HFF-Myc (cell line): Measurements from ENCODE around the gene SLC25A1.

Experiments
- DNase-seq: peaks from one replicate; pipeline ENCODE4 v3.0.0-alpha.2; 2011; ENCODE audit warnings: low read depth; ENCODE audit errors: extremely low read depth
- H3K4me3 ChIP-seq: replicated peaks from 2 replicates; pipeline ENCODE4 v1.5.1; 2011; ENCODE audit warnings: low read depth, mild to moderate bottlenecking, control low read depth, low read length
- CTCF ChIP-seq: IDR thresholded peaks from 2 replicates; pipeline ENCODE4 v1.5.1; 2012; ENCODE audit warnings: mild to moderate bottlenecking, low read depth, low read length, control low read depth; ENCODE audit errors: missing control alignments

The SLC25A1 gene

GRCh38 chr22:19178657-19179496 is at the start of gene SLC25A1:
Gene SLC25A1, minus strand, starts transcription at chr22:19178736. Its CDS starts 63 bp downstream, at chr22:19178673.
- DNase-seq, result no peak
- TF ChIP-seq CTCF, result no peak
- H3K4me3 ChIP-seq, result peak within 1 kb of the TSS; percentile 71

DNA sequence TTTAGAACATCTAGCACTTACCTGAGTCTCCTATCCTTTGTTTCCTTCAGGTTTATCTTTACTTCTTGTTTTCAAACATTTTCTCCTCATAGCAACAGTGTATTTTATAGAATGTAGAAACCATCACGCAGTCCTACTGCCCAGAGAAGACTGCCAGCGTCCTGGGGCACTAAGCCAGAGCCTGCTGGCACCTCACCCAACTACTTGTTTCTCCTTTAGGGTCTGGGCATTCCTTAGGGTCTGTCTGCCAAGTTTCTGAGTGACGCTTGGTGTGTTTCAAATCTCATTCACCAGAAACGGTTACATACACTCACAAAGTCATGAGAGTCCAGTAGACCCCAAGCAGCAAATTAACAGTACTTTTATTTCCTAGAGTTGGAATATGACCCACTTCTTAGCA is 49.6 kb upstream of the SLC25A1 start:
- H3K4me3 ChIP-seq, result no peak overlapping the region
- no peak for DNase-seq
- TF ChIP-seq CTCF, result no peak

- TF ChIP-seq CTCF, result no peak
- no peak for DNase-seq
- no peak overlapping the region for H3K4me3 ChIP-seq
These were observed 47.9 kb upstream of the SLC25A1 start for GRCh38 chr22:19226428-19226827.

DNA sequence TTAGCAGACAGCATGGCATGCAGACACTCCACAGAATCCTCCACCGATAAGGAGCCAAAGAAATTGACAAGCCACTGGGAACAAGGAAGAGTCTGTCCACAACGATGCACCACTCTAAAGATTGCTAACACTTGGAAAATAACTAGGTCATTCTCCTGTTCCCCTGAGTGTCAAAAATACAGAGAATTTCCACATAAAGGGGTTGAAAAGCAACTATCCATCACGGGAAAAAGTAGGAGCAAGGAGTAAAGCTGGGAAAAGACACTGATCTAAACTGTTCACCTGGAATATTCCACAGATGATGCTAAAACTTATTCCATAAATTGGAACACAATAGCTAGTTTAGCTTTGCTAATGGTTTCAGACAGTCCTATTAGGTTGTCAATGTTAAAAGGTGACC is 47.0 kb upstream of the SLC25A1 start:
- H3K4me3 ChIP-seq, result no peak overlapping the region
- DNase-seq, result no peak
- no peak for TF ChIP-seq CTCF

DNA sequence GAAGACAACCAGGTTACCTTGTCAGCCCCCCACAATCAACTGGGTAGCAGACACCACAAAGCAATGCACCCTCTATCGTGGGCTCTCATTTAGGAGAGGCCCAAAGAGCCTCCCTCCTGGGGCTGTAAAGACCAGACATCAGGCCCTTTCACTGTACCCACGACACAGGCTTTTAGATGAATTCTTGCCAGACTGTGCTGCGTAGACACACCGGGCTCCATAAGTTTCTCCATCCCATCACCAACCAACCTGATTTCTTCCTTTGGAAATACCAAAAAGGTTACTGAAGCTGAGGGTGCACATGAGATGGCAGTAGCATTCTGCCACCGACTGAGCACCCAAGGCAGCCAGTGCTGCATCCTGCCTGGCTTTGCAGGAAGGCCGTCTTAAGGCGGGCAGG is 46.4 kb upstream of the SLC25A1 start:
- no peak for DNase-seq
- TF ChIP-seq CTCF, result no peak
- H3K4me3 ChIP-seq, result no peak overlapping the region

GRCh38 chr22:19224557-19224956 is 46.0 kb upstream of the SLC25A1 start:
- DNase-seq, result no peak
- TF ChIP-seq CTCF, result no peak
- no peak overlapping the region for H3K4me3 ChIP-seq
